HUES6 (cell line): ENCODE results near the gene NDNF.

Experiments
- H3K27ac ChIP-seq: 2 replicates; pipeline ENCODE4 v1.7.0; 2013; ENCODE audit warnings: low read depth, mild to moderate bottlenecking, low read length, inconsistent platforms
- H3K27me3 ChIP-seq: 2 replicates; pipeline ENCODE4 v1.6.1; 2013; ENCODE audit warnings: low read length; ENCODE audit not compliant: control insufficient read depth, insufficient read depth
- H3K36me3 ChIP-seq: 2 replicates; pipeline ENCODE4 v1.6.1; 2013; ENCODE audit warnings: low read length; ENCODE audit not compliant: control insufficient read depth, insufficient read depth
- H3K4me1 ChIP-seq: 2 replicates; pipeline ENCODE4 v1.6.1; 2013; ENCODE audit warnings: low read length; ENCODE audit not compliant: control insufficient read depth, insufficient read depth
- H3K4me3 ChIP-seq: 2 replicates; pipeline ENCODE4 v1.5.1; 2013; ENCODE audit warnings: low read depth, low read length
- H3K9ac ChIP-seq: one replicate; pipeline ENCODE4 v1.6.1; 2013; ENCODE audit warnings: mild to moderate bottlenecking, low read length
- H3K9me3 ChIP-seq: 2 replicates; pipeline ENCODE4 v1.6.1; 2013; ENCODE audit warnings: low read depth, low read length; ENCODE audit not compliant: control insufficient read depth, insufficient read depth

The NDNF gene

DNA sequence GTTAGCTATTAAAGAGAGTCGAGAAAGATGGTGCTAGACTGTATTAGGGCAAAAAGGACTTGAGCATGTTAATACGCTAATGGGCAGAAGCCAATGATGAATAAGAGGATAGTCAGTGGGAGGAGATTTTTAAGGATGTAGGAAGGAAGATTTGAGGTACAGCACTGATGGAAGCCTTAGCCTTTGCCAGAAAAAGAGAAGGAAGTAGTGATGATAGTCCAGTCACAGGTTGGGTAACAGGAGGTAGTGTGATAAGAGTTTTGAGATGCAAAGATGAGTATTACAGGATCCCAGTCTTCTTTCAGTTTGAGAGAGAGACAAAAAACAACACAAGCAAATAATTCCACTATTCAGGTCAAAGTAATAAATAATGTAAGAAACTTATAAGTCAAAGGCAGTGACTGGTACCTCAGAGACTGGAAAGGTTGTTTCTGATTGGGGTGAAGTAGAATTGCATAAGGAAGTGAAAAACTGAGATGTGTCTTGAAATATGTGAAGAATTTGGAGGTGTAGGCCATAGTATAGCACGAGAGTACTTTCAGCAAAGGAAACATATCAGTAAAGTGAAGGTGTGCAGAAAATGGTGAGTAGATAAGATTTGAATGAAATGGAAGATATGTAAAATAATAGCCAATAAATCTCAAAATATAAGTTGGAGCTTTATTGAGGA lies 22.1 kb upstream of the NDNF start:
- Histone ChIP-seq H3K4me3 (no peak overlapping the region), H3K9me3 (no peaks in the 10 kb centered on the region), H3K9ac (no peak overlapping the region), H3K4me1 (no peaks in the 10 kb centered on the region), H3K27me3 (no peaks in the 10 kb centered on the region), H3K27ac (no peak overlapping the region), H3K36me3 (no peaks in the 10 kb centered on the region)

DNA sequence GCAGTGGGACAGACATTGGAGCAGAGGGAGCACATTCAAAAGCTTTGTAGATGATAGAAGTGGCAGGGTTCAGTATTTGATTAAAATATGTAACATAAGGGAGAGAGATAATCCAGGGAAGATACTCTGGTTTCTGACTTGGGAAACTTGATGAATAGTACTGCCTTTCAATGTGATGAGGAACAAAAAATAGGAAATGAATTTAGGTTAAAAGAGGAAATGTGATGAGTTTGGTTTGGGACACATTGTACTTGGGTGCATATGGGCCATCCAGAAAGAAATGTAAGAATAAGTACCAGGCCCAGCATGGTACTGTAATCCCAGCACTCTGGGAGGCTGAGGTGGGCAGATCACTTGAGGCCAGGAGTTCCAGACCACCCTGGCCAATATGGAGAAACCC lies 20.9 kb upstream of the NDNF start:
- Histone ChIP-seq H3K9ac (no peak overlapping the region), H3K4me3 (no peak overlapping the region), H3K4me1 (no peaks in the 10 kb centered on the region), H3K27ac (no peak overlapping the region), H3K36me3 (no peaks in the 10 kb centered on the region), H3K27me3 (no peaks in the 10 kb centered on the region), H3K9me3 (no peaks in the 10 kb centered on the region)

DNA sequence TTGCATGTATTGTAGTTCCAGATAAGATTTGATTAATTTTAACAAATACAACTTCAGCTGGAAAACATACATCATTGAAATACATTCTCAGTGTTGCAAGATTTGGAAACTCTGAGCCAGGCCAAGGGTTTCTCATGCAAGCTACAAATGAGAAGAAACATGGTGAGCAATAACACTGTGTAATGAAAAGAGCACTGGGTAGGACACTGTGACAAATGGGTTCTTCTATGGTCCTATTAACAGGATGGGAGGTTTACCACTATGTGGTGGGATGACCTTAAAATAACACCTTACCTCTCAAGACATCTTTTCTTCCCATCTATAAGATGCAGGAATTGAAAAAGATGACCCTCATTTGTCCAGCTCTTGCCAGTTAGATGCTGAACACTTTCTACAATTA lies 19.6 kb upstream of the NDNF start:
- no peak overlapping the region for H3K9ac ChIP-seq
- no peak overlapping the region for H3K4me3 ChIP-seq
- H3K27me3 ChIP-seq = no peaks in the 10 kb centered on the region
- no peak overlapping the region for H3K27ac ChIP-seq
- no peaks in the 10 kb centered on the region for H3K36me3 ChIP-seq
- no peaks in the 10 kb centered on the region for H3K4me1 ChIP-seq
- no peaks in the 10 kb centered on the region for H3K9me3 ChIP-seq

DNA sequence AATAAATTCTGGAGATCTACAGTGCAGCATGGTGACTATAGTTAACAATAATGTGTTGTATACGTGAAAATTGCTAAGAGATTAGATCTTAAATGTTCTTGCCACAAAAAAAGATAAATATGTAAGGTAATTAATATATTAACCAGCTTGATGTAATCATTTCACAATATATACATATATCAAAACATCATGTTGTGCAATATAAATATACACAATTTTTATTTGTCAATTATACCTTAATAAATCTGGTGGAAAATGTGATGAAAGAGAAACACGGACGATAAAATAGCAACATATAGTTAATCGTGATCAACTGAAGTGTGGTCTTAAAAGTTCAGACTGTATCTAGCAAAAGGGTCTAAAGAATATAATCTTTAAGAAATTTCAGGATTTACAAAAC lies 16.5 kb upstream of the NDNF start:
- H3K4me3 ChIP-seq = no peak overlapping the region
- H3K4me1 ChIP-seq = no peaks in the 10 kb centered on the region
- H3K27me3 ChIP-seq = no peaks in the 10 kb centered on the region
- no peaks in the 10 kb centered on the region for H3K36me3 ChIP-seq
- no peaks in the 10 kb centered on the region for H3K9me3 ChIP-seq
- no peak overlapping the region for H3K27ac ChIP-seq
- no peak overlapping the region for H3K9ac ChIP-seq

DNA sequence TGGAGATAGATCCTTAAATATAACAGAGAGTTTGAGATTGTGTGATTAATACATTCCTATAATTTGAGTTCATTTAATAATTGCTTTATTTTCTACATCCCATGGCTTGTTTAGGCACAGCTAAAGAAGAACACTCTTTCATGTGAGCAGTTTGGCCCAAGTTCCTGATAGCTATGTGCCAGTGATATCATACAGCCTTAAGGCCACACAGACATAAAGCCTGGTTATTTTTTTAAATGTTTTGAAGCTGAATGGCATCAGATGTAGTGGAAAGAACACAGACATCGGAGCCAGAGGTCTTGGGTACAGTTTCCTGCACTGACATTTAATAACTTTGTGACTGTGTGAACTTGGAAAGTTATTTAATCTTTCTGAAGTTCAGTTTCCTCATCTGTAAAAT lies 7.0 kb upstream of the NDNF start:
- Histone ChIP-seq H3K4me1 (no peaks in the 10 kb centered on the region), H3K9me3 (no peaks in the 10 kb centered on the region), H3K27me3 (peaks cover 7% of the 10 kb centered on the region), H3K27ac (no peak overlapping the region), H3K9ac (no peak overlapping the region), H3K4me3 (no peak overlapping the region), H3K36me3 (no peaks in the 10 kb centered on the region)

DNA sequence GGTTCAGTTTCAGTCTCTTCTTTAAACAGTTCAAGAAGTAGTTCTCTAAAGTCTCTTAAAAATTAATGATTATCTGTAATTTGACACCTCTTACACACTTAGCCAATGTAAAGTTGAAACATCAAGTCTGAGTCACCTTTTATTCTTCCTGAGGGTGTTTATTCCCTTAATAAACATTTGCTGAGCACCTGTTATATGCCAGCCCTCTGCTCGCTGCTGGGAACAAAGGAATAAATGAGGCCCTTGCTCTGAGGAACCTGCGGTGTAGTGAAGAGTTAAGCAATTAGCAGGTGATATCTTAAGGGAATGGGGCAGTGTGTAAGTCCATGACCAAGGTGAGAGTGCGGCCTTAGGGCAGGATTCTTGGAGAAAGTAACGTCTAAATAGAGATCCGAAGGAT lies 5.2 kb upstream of the NDNF start:
- Histone ChIP-seq H3K9ac (no peak overlapping the region), H3K27me3 (peaks cover 26% of the 10 kb centered on the region), H3K36me3 (no peaks in the 10 kb centered on the region), H3K4me3 (no peak overlapping the region), H3K9me3 (no peaks in the 10 kb centered on the region), H3K27ac (no peak overlapping the region), H3K4me1 (peaks cover 9% of the 10 kb centered on the region; the same call in 1 of the 2 replicates)

DNA sequence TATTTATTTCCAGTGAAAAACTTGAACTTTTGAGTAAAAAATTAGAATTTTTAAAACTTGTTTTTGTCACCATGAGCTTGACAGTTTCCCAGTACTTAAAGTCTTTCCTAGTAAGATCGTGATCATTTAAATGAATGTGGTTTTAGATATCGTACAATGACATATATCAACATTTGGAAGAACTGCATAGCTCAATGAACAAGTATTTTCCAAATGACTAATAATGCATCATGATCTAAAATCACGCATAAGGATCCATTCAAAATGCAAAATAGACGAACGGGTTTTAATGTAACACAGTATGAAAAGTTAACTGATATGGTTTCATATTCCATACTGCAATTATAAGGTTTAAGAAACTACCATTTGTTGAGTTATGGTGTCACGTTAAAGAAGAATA lies 4.1 kb upstream of the NDNF start:
- Histone ChIP-seq H3K9ac (no peak overlapping the region), H3K4me3 (no peak overlapping the region), H3K27me3 (peaks cover 33% of the 10 kb centered on the region), H3K9me3 (no peaks in the 10 kb centered on the region), H3K27ac (no peak overlapping the region), H3K4me1 (peaks cover 14% of the 10 kb centered on the region), H3K36me3 (no peaks in the 10 kb centered on the region)

DNA sequence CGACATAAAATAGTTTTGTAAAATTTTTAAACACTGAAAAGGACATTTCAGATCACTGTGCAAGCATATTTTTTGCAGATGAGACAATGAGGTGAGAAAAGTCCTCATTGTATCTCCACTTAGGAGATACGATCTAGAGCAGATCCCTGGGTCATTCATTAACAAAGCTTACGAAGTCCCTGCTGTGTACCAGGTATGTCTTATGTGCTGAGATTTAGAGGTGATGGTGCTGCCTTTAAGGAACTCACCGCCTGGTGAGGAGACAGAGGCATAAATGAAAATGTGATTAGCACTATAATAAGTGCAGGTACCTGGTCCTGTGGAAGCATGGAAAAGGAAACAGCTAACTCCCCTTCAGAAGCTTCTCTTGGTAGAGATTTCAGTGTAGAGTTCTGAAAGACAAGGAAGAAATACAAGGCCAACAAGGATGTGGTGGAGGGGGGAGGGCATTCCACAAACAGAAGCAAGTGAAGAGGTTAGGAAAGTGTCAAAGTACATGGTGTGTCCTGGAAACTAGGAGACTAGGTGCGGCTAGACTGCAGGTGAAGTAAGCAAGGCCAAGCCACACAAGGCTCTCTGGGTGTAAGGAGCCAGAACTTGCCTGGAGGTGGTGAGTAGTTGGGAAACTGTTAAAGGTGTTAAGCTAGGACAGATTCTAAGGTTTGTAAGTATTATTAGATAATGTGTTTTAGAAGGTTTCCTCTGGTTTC lies 1.5 kb upstream of the NDNF start:
- Histone ChIP-seq H3K9ac (no peak overlapping the region), H3K4me1 (peaks cover 14% of the 10 kb centered on the region), H3K9me3 (no peaks in the 10 kb centered on the region), H3K27ac (no peak overlapping the region), H3K27me3 (peaks cover 59% of the 10 kb centered on the region), H3K4me3 (0 out of 2 replicates have a peak overlapping the region, but pooled peaks have one; percentile 76), H3K36me3 (no peaks in the 10 kb centered on the region)

DNA sequence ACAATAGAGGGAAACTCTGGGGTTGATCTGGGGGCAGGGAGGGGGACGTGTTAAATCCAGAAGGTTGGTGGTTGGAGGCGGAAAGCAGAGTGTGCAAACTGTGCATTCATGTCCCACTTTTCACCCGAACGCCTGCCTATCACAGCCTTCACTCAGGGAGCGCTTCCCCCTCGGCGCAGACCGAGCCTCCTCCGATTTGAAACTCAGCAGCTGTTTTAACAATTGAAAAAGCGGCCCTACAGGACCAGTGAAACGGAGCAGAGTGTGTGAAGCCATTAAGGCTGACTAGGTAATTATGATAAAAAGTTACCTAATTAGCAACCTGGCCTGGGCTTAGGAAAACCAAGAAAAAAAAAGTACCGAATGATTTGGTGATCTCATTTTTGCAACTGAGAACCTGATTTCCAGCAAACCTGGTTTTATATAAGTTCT lies 685 bp upstream of the NDNF start:
- peaks cover 14% of the 10 kb centered on the region for H3K4me1 ChIP-seq
- no peaks in the 10 kb centered on the region for H3K9me3 ChIP-seq
- no peak overlapping the region for H3K27ac ChIP-seq
- H3K9ac ChIP-seq = peak overlapping the region; percentile 38
- no peaks in the 10 kb centered on the region for H3K36me3 ChIP-seq
- H3K27me3 ChIP-seq = peaks cover 64% of the 10 kb centered on the region
- H3K4me3 ChIP-seq = peak overlapping the region; percentile 76

DNA sequence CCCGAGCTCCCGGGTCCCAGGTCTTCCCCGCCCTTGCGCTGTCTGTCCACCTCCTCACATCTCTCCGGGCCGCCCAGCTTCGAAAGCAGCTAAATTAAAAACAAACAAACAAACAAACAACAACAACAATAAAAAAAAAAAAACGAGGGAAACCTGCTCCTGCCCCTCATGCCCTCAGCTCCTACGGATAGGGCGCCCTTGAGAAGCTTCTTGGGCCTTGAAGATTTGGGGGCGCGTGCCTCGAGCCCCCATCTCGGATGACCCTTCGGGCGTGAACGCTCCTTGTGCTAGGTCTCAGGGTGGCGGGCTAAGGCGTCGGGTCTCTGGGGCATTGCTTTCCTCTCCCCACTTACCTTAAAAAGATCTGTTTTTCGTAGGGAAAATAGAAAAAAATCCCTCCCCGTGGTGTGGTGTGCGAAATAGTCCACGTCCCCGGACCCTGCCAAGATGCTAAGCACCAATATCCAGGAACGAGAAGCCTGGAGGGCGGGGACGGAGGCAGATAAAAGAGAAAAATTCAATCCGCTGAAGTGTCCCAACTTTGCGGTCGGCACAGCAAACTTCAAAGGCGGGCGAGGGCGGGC lies 603 bp downstream of the NDNF start:
- Histone ChIP-seq H3K9ac (peak overlapping the region; percentile 60), H3K27me3 (peaks cover 64% of the 10 kb centered on the region)

More for the DNA sequence above, 603 bp downstream of the NDNF start:
- Histone ChIP-seq H3K27ac (no peak overlapping the region), H3K9me3 (no peaks in the 10 kb centered on the region), H3K4me1 (peaks cover 14% of the 10 kb centered on the region), H3K4me3 (peak overlapping the region; percentile 76), H3K36me3 (no peaks in the 10 kb centered on the region)
